DND-41 (cell line): ENCODE data around the gene PTBP1.

ENCODE experiments used
- ATAC-seq: fragments of 200-7000 bp; cut with Tn5 transposase; 3 replicates; pipeline ENCODE4 v1.9.1; 2021; ENCODE audit warnings: low read depth; ENCODE audit not compliant: insufficient read depth
- DNase-seq: peaks from one replicate; pipeline ENCODE4 v3.0.0-alpha.2; 2020
- H2AFZ ChIP-seq: 2 replicates; pipeline ENCODE4 v1.6.0; 2012; ENCODE audit warnings: low read depth, low read length
- H3K27ac ChIP-seq: 2 replicates; pipeline ENCODE4 v1.5.1; 2012; ENCODE audit warnings: low read length, inconsistent platforms
- H3K27me3 ChIP-seq: fragments of 200-600 bp; sonication (generic); 2 replicates; pipeline ENCODE4 v1.6.0; 2012; ENCODE audit warnings: low read length, mild to moderate bottlenecking, inconsistent platforms; ENCODE audit not compliant: insufficient read depth, poor library complexity
- H3K36me3 ChIP-seq: 2 replicates; pipeline ENCODE4 v1.5.1; 2012; ENCODE audit warnings: low read length, inconsistent platforms; ENCODE audit not compliant: insufficient read depth
- H3K4me1 ChIP-seq: 2 replicates; pipeline ENCODE4 v1.5.1; 2012; ENCODE audit warnings: mild to moderate bottlenecking, low read length; ENCODE audit not compliant: insufficient read depth
- H3K4me2 ChIP-seq: 2 replicates; pipeline ENCODE4 v1.6.0; 2012; ENCODE audit warnings: mild to moderate bottlenecking, moderate library complexity, low read length, inconsistent platforms; ENCODE audit not compliant: insufficient read depth
- H3K4me3 ChIP-seq, 2 experiments: fragments of 200-600 bp in 1 of 2; shearing (Covaris generic) in 1 of 2; 2 replicates each; pipeline ENCODE4 v1.5.1; 2012 to 2016; ENCODE audit warnings: inconsistent platforms in 2 of 2, low read length in 2 of 2, mild to moderate bottlenecking in 2 of 2, low read depth in 1 of 2, moderate library complexity in 1 of 2
- H3K79me2 ChIP-seq: 2 replicates; pipeline ENCODE4 v1.6.0; 2012; ENCODE audit warnings: low read length, inconsistent platforms; ENCODE audit not compliant: insufficient read depth
- H3K9ac ChIP-seq: 2 replicates; pipeline ENCODE4 v1.6.0; 2012; ENCODE audit warnings: low read depth, mild to moderate bottlenecking, inconsistent platforms, low read length, moderate library complexity
- H3K9me3 ChIP-seq: 2 replicates; pipeline ENCODE4 v1.5.1; 2012; ENCODE audit warnings: low read length, moderate library complexity, mild to moderate bottlenecking, inconsistent platforms; ENCODE audit not compliant: insufficient read depth, severe bottlenecking
- H4K20me1 ChIP-seq: 2 replicates; pipeline ENCODE4 v1.6.0; 2012; ENCODE audit warnings: low read length; ENCODE audit not compliant: insufficient read depth
- CTCF ChIP-seq: IDR thresholded peaks from 2 replicates; pipeline ENCODE4 v1.5.1; 2012; ENCODE audit warnings: borderline replicate concordance, low read length, moderate library complexity, mild to moderate bottlenecking; ENCODE audit not compliant: poor library complexity, severe bottlenecking; ENCODE audit errors: extremely low read depth
- EZH2 ChIP-seq: IDR thresholded peaks from 3 replicates; pipeline ENCODE4 v1.6.1; 2012; ENCODE audit warnings: borderline replicate concordance, low read depth, mild to moderate bottlenecking, moderate library complexity, low read length, inconsistent platforms; ENCODE audit not compliant: severe bottlenecking

Gene PTBP1

GRCh38 chr19:754530-754929, 42.7 kb upstream of the PTBP1 start:
- DNase-seq (no peak), ATAC-seq (no peak)
- Histone ChIP-seq H3K9ac (no peak overlapping the region), H3K27me3 (no peaks in the 10 kb centered on the region), H3K4me2 (no peak overlapping the region), H3K9me3 (peaks cover 7% of the 10 kb centered on the region), H3K79me2 (no peaks in the 10 kb centered on the region), H3K36me3 (no peaks in the 10 kb centered on the region), H3K27ac (no peak overlapping the region), H3K4me3 (no peak overlapping the region), H2AFZ (no peak overlapping the region), H3K4me1 (no peaks in the 10 kb centered on the region), H4K20me1 (no peaks in the 10 kb centered on the region)
- no peak for TF ChIP-seq CTCF
- no peak for TF ChIP-seq EZH2

GRCh38 chr19:755063-755462, 42.2 kb upstream of the PTBP1 start:
- Histone ChIP-seq H3K9ac (no peak overlapping the region), H3K4me2 (no peak overlapping the region), H3K27ac (no peak overlapping the region), H3K4me3 (no peak overlapping the region), H3K9me3 (peaks cover 7% of the 10 kb centered on the region), H3K36me3 (no peaks in the 10 kb centered on the region), H3K79me2 (no peaks in the 10 kb centered on the region), H3K27me3 (no peaks in the 10 kb centered on the region), H2AFZ (no peak overlapping the region), H4K20me1 (no peaks in the 10 kb centered on the region), H3K4me1 (no peaks in the 10 kb centered on the region)
- no peak for DNase-seq
- no peak for ATAC-seq
- TF ChIP-seq CTCF (no peak), EZH2 (no peak)

- no peaks in the 10 kb centered on the region for H4K20me1 ChIP-seq
- H3K4me2 ChIP-seq, result no peak overlapping the region
- H3K27me3 ChIP-seq, result no peaks in the 10 kb centered on the region
- H3K9me3 ChIP-seq, result peaks cover 7% of the 10 kb centered on the region
- ATAC-seq, result peak; percentile 35; the same call in 1 of the 3 replicates
- no peaks in the 10 kb centered on the region for H3K36me3 ChIP-seq
- no peak overlapping the region for H3K9ac ChIP-seq
- DNase-seq, result peak; percentile 22
- no peak overlapping the region for H3K4me3 ChIP-seq
- no peak overlapping the region for H2AFZ ChIP-seq
- H3K79me2 ChIP-seq, result no peaks in the 10 kb centered on the region
- TF ChIP-seq EZH2, result no peak
- TF ChIP-seq CTCF, result no peak
- no peak overlapping the region for H3K27ac ChIP-seq
- no peaks in the 10 kb centered on the region for H3K4me1 ChIP-seq
Measured at GRCh38 chr19:756236-756635, 41.0 kb upstream of the PTBP1 start.
